Glomerular visceral epithelial cell (primary cell): Measurements from ENCODE around the gene FBF1.

Experiments
- DNase-seq: peaks from one replicate; pipeline ENCODE4 v3.0.0-alpha.2; 2016; ENCODE audit errors: extremely low spot score

Gene FBF1

DNA sequence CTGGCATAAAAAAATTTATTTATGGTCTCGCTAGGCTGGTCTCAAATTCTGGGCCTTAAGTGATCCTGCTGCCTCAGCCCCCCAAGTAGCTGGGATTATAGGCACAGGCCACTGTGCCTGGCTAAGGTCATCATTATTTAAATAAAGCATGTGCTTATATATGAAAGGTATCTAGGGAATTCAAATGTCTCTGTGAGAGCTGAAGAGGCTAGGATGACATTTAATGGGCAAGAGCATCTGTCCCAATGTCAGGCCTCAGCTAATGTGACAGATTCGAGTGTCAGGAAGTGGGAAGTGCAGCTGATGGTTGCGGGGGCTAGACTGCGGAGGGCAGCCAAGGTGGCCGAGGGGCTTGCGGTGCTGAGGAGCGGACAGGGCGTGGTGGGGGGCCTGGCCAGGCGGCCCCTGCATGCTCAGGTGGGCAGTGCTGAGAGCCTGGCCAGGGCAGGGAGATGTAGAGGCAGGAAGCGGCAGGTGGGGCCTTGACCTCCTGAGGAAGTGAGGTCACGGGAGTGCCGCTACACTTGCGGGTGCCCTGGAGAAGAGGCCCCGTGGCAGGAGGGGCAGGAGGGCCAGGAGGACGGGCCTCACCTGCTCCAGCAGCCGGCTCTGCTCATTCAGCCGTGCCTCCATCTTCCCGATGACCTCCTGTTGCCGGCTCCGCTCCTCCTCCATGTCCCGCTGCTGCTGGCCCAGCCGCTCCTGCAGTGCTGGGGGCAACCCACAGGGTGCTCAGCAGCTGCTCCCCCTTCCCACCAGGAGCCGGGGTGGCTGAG is 23.5 kb downstream of the FBF1 start:
- DNase-seq, result no peak

DNA sequence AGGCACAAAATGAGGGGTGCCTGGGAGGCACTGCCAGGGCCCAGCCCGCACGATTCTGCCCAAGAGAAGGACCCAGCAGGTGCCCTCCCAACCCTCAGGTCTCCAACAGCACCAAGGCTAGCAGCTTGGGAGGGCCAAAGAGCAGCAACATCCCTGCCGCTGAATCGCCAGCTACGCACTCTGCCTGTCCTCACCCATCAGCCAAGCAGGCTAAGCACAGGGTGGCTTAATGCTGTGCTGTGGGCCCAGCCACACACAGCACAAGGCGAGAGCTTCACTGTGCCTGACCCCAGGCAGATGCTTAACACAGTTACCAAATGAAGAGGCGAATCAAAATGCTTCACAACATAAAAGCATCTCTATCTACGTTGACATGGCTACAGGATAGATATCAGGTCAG is 25.6 kb downstream of the FBF1 start:
- DNase-seq, result no peak

- no peak for DNase-seq
Measured at GRCh38 chr17:75914643-75915267, 26.1 kb downstream of the FBF1 start.

DNA sequence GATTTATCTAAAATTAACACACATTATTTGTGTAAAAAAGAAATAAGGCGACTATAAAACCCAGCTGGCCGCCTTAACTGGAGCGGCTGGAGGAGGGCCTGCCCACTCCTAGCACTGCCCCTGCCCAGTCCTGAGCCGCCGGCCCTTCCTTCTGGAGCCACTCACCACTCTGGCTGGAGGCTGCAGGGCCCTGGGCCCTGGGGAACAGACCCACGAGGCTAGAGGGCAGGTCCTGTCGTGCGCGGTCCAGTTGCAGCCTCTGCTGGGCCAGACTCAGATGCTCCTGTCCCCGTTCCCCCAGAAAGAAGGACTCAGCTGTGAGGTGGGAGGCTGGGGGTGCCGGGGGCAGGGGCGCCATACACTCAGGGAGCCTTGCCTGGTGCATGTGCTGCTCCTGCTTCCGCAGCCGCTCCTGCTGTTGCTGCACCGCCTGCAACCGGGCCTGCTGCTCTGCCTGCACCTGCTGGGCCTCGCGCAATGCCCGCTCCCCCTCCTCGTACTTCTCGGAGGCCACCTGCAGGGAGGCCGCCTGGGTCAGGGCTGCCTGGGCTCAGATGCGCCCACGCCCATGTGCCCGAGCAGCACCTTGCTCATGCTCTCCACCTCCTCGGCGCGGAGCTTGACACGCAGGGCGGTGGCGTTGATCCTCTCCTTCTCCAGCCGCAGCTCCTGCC is 27.2 kb downstream of the FBF1 start:
- no peak for DNase-seq

DNA sequence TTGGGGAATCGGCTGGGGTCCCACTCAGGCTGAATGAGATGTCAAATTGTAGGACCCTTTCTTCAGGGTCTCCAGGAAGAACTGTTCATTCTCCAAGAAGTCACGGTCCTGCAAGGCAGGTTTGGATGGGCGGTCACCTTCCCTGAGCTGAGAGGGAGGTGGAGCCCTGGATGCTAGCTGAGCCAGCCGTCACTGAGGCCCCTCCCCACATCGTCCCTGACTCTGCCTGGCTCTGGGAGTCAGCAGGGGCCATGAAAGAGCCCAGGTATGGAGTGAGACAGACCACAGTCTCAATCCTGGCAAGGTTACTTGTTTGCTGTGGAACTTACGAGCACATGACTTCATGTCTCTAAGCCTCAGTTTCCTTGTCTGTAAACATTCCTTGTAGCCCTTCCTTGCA is 30.1 kb downstream of the FBF1 start:
- DNase-seq, result no peak

- DNase-seq, result no peak
Measured at GRCh38 chr17:75909812-75910274, 31.0 kb downstream of the FBF1 start.

DNA sequence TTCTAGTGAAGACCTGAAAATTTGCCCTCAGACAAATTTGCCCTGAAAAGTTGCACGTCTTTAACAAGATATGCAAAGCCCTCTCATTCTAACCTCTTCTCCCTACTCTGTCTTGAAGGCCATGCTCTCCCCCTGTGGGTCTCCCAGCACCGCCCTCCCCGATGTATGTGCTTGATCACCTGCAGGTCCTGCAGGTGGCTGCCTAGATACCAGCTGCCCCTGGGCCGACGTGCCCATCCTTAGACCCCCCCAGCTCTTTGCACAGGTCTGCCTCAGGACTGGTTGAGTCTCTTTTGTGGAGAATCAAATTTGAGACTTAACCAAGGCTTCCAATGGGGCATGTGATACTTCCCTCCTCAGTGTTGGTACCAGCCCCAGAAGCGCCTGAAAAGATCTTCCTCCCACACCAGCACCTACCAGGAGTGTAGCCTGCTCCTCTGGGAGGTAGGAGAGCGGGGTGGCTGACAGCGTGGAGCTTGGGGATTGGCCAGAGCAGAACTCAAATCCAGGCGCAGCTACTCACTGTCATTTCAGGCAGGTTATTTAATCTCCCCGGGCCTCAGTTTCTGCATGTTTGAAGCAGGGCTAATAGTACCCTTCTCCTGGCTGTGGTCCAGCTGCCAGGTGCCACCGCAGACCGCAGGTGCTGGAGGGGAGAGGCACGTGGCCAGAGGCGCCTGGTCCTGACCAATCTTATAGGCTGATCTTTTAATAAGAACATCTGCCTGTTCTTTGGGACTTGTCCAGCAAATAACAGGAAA is 31.6 kb downstream of the FBF1 start:
- DNase-seq, result no peak

DNA sequence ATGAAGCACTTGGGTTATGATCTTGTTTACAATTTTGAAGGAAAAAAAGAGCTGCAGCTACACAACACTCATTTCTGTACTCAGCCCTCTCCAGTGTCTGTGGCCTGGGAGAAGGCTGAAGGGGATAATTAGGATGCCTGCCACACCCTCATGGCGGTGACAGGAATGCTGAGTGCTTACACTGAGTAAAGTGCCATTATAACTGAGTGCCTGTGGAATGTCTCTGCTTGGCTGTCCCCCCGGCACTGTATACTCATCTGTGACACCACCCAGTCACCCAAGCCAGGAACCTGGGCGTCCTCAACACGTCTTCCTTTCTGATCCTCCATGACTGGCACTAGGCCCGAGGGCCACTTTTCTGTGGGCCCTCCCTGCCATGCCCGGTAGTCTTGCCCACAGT is 32.6 kb downstream of the FBF1 start:
- DNase-seq, result no peak

DNA sequence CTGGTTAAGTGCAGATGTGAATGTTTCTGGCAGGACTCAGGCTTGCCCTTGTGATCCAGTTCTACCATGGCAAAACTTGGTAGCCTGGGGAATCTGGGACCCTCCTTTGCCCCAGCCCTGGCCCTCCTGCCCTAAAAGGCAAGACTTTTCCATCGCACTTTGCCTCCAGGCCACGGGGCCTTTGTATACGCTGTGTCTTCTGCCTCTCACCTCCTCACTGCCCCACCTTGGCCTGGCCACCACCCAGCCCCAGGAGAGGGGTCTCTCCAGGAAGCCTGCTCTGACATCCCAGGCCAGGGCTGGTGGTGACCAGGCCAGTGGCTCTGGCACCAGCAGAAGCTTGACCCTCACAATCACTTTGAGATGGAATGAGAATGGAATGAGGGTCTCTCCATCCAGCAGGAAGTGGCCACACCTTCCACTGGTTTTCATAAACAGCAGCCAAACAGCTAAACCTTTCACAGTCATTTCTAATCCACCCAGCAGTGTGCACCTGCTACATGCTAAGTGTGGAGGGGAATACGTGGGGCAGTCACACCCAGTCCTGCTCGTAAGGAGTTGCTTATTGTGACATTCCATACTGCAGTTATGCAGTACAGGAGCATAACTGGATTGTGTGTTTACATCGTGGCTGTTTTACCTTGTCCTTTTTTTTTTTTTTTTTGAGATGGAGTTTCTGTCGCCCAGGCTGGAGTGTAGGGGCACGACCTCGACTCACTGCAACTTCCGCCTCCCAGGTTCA is 34.5 kb downstream of the FBF1 start:
- DNase-seq, result no peak

DNA sequence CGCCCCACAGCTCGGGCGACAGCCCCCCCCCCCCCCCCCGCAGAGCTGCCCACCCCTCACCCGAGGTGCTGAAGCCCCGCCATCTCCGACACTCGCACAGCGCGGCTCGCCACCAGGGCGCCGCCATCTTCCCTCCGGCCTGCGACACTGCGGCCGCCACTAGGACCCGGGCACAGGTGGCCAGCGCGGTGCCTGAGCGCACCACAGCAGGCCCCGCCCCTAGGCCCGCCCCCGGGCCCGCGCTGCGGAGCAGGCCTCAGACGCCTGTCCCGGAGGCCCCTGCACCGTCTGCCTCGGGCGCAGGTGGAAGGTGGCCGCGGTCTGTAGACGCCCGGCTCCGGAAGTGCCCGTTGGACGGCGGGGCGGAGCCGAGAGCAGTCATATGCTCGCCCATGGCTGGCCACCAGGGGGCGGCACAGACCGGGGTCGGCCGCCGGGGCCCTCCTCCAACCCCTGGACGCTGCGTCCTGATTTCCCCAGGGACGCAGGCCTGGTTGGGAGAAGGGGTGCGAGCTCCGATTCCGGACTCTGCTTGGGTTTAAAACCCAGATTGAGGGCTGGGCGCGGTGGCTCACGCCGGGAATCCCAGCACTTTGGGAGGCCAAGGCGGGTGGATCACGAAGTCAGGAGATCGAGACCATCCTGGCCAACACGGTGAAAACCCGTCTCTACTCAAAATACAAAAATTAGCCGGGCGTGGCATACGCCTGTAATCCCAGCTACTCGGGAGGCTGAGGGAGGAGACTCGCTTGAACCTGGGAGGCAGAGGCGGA is 35.9 kb downstream of the FBF1 start, which contains the start of gene MRPL38:
Gene MRPL38 (minus strand): TSS at position 136 of the 773 bp plus-strand sequence. CDS start 9 bp downstream, at position 127.
- DNase-seq, result peak; percentile 98

GRCh38 chr17:75902406-75902805 is 38.4 kb downstream of the FBF1 start:
- peak; percentile 25 for DNase-seq

GRCh38 chr17:75901727-75902126 is 39.1 kb downstream of the FBF1 start:
- DNase-seq, result no peak

GRCh38 chr17:75900691-75901533 is 39.9 kb downstream of the FBF1 start:
- no peak for DNase-seq

DNA sequence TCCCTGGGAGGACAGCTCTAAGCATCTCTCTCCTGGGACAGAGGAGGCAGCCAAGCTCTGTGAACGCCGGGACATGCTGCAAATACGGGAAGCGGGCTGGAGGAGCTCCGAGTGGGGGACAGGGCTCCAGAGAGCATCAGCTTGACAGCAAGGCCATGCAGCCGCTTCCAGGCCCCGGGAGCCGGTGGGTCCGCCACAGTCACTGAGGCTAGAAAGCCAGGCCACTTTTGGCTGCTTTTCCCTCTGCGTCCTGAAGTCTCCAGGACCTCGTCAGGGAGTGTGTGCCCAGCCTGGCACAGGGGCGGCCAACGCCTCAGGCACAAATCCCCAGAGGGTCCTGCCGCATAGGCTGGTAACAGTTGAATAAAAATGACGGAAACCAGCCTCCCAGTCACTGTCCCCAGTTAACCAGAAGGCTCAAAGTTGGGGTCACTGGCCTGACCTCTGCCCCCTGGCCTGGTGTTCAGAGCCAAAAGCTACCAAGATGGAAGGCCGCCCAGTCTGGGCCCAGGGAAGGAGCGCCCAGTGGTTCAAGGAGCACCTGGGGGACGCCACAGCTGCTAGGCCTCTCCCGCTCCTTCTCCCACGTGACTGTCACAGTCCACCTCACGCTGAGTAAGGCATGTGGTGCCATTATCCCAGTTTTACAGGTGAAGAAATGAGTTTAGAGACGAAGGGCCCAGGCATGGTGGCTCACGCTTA is 40.9 kb downstream of the FBF1 start:
- no peak for DNase-seq

- DNase-seq, result no peak
Measured at GRCh38 chr17:75899353-75899752, 41.5 kb downstream of the FBF1 start.

DNA sequence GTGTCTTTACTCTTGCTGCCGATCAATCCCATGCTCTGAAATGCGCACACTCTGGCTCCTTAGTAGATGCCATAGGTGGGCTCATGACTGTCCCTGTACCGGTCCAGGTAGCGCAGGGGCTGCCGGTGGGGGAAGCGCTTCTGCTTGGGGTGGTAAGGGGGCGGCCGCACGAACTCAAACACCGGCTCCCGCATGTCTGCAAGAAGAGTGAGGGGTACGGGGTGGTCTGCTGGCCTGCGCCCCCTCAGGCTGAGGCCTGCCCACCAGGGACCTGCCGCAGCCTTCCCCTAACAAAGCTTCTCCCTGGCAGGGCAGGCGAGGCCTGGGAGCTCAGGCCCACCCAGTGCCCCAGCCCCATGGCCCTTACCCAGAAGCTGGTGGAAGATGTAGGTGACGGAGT is 42.1 kb downstream of the FBF1 start:
- DNase-seq, result no peak

GRCh38 chr17:75898065-75898464 is 42.8 kb downstream of the FBF1 start:
- DNase-seq, result no peak

DNA sequence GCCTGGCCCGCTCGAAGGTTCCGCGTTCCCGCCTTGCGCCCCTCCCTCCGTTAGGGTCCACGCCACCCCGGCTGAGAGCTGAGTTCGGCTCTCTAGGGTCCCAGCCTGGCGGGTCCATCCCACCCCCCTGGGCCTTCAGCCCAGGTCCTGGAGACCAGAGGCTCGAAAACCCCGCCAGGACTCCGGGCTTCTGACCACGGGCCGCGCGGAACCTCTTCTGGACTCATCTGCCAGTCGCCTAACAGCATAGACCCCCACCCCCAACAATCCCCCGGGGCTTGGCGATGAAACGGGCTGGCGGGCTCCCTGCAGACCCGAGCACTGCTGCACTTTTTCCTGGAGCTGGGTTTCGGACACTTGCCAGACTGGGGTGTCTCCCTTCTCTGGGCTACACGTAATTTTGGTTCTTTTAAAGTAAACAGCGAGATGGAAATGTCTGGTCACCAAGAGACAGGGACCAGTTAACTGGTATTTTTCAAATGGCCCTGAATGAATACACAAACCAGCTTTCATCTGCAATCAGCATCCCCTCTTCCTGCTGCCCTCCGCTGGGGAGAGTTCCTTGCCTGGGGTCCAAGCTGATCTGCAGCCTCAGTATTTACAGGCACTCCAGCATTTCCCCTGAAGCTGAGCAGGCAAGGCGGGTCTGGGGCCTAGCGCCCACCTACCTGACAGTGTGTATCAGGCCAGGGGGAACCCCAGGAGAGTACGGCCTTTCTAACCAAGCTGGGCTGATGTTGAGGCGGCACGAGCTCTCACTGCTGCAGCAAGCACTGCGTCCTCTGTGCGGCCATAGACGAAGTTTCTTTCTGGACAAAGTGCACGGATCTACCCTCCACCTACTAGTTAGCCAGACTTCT is 43.5 kb downstream of the FBF1 start:
- no peak for DNase-seq
